Measurements from ENCODE around the gene NUDT8. TPM values are rescaled to one million over a fixed set of nuclear protein-coding genes. Genes with fewer than 3 reads are reported as not detected.

NUDT8 gene
- total and polyA plus RNA-seq, 9 of the 15 experiments (the other 6 are each of a cell fraction or from before 2014, with no cell fraction given): 0.23 to 27.8 (median 5.0) TPM

DNA sequence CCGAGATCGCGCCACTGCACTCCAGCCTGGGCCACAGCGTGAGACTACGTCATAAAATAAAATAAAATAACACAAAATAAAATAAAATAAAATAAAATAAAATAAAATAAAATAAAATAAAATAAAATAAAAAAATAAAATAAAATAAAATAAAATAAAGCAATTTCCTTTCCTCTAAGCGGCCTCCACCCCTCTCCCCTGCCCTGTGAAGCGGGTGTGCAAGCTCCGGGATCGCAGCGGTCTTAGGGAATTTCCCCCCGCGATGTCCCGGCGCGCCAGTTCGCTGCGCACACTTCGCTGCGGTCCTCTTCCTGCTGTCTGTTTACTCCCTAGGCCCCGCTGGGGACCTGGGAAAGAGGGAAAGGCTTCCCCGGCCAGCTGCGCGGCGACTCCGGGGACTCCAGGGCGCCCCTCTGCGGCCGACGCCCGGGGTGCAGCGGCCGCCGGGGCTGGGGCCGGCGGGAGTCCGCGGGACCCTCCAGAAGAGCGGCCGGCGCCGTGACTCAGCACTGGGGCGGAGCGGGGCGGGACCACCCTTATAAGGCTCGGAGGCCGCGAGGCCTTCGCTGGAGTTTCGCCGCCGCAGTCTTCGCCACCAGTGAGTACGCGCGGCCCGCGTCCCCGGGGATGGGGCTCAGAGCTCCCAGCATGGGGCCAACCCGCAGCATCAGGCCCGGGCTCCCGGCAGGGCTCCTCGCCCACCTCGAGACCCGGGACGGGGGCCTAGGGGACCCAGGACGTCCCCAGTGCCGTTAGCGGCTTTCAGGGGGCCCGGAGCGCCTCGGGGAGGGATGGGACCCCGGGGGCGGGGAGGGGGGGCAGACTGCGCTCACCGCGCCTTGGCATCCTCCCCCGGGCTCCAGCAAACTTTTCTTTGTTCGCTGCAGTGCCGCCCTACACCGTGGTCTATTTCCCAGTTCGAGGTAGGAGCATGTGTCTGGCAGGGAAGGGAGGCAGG is 46.2 kb downstream of the NUDT8 start, which contains the start of gene GSTP1 (continued):
- TF ChIP-seq, protein P1, sequence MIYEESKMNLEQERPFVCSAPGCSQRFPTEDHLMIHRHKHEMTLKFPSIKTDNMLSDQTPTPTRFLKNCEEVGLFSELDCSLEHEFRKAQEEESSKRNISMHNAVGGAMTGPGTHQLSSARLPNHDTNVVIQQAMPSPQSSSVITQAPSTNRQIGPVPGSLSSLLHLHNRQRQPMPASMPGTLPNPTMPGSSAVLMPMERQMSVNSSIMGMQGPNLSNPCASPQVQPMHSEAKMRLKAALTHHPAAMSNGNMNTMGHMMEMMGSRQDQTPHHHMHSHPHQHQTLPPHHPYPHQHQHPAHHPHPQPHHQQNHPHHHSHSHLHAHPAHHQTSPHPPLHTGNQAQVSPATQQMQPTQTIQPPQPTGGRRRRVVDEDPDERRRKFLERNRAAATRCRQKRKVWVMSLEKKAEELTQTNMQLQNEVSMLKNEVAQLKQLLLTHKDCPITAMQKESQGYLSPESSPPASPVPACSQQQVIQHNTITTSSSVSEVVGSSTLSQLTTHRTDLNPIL (CRISPR knock-in tag; IDR thresholded peaks at IDR 0.05): no peak
- TF ChIP-seq, protein P2, sequence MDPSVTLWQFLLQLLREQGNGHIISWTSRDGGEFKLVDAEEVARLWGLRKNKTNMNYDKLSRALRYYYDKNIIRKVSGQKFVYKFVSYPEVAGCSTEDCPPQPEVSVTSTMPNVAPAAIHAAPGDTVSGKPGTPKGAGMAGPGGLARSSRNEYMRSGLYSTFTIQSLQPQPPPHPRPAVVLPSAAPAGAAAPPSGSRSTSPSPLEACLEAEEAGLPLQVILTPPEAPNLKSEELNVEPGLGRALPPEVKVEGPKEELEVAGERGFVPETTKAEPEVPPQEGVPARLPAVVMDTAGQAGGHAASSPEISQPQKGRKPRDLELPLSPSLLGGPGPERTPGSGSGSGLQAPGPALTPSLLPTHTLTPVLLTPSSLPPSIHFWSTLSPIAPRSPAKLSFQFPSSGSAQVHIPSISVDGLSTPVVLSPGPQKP (CRISPR knock-in tag; IDR thresholded peaks at IDR 0.05): no peak
- TF ChIP-seq NR2C1 (IDR thresholded peaks at IDR 0.05) (no peak), NR2C1 (tag; IDR thresholded peaks at IDR 0.05) (no peak), HCFC1 (IDR thresholded peaks at IDR 0.05; ENCODE audit: low read depth, low read length) (peak; percentile 55), PTRF (tag; IDR thresholded peaks at IDR 0.05) (no peak), C11orf30 (IDR thresholded peaks at IDR 0.05; ENCODE audit: low read depth) (peak; percentile 92), ARHGAP35 (IDR thresholded peaks at IDR 0.05; ENCODE audit: partially characterized antibody) (no peak), ELF4 (CRISPR knock-in tag; IDR thresholded peaks at IDR 0.05) (no peak), HNRNPL (IDR thresholded peaks at IDR 0.05; ENCODE audit: low read depth, low read length) (peak; percentile 35; the same call in 1 of the 2 replicates), BRD4 (IDR thresholded peaks at IDR 0.05) (no peak), TOE1 (IDR thresholded peaks at IDR 0.05; ENCODE audit: borderline replicate concordance) (no peak), TOE1 (CRISPR knock-in tag; IDR thresholded peaks at IDR 0.05; ENCODE audit: borderline replicate concordance, low read depth) (no peak), ZSCAN29 (IDR thresholded peaks at IDR 0.05) (no peak), POU5F1 (IDR thresholded peaks at IDR 0.05; ENCODE audit: borderline replicate concordance, low read depth, low read length, partially characterized antibody) (no peak), ZNF140 (CRISPR knock-in tag; IDR thresholded peaks at IDR 0.05) (no peak), CTBP1 (IDR thresholded peaks at IDR 0.05; ENCODE audit: borderline replicate concordance) (peak; percentile 84), MAZ (CRISPR knock-in tag; conservative IDR thresholded peaks at IDR 0.05 in 1 of 2, IDR thresholded peaks at IDR 0.05 in 1 of 2) (peak; percentile 68 to 84), BCOR (IDR thresholded peaks at IDR 0.05) (no peak), MXI1 (IDR thresholded peaks at IDR 0.05; ENCODE audit: low read depth, low read length) (no peak), MCM5 (IDR thresholded peaks at IDR 0.05; ENCODE audit: low read depth) (no peak), RAD51 (IDR thresholded peaks at IDR 0.05; ENCODE audit: borderline replicate concordance, low read depth) (no peak)
- TF ChIP-seq, protein P3, sequence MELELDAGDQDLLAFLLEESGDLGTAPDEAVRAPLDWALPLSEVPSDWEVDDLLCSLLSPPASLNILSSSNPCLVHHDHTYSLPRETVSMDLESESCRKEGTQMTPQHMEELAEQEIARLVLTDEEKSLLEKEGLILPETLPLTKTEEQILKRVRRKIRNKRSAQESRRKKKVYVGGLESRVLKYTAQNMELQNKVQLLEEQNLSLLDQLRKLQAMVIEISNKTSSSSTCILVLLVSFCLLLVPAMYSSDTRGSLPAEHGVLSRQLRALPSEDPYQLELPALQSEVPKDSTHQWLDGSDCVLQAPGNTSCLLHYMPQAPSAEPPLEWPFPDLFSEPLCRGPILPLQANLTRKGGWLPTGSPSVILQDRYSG (tag; conservative IDR thresholded peaks at IDR 0.05; ENCODE audit: low read depth): no peak
- TF ChIP-seq, protein P4, sequence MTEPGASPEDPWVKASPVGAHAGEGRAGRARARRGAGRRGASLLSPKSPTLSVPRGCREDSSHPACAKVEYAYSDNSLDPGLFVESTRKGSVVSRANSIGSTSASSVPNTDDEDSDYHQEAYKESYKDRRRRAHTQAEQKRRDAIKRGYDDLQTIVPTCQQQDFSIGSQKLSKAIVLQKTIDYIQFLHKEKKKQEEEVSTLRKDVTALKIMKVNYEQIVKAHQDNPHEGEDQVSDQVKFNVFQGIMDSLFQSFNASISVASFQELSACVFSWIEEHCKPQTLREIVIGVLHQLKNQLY (CRISPR knock-in tag; conservative IDR thresholded peaks at IDR 0.05): 0 out of 4 replicates have a peak, but pooled peaks of 1 of the 2 experiments have one; percentile 50

All from K562 (cell line).